ENCODE results near the gene ACP7. TPM values are rescaled to one million over a fixed set of nuclear protein-coding genes. Genes with fewer than 3 reads are reported as not detected.

ACP7 gene
- total RNA-seq, 1 experiment from 2014 or later, result 0.15 TPM

- H2BK12ac ChIP-seq (ENCODE audit: insufficient read length, low read depth, low read length), result no peak overlapping the region
- H3K14ac ChIP-seq (ENCODE audit: insufficient read depth, low read length), result no peak overlapping the region
- H3K4ac ChIP-seq (ENCODE audit: low read depth, low read length), result no peak overlapping the region
- H2BK5ac ChIP-seq (ENCODE audit: insufficient read length, low read length), result no peak overlapping the region
- H4K91ac ChIP-seq (ENCODE audit: insufficient read length, low read depth, low read length), result no peak overlapping the region
- no peaks in the 10 kb centered on the region for H4K20me1 ChIP-seq (ENCODE audit: control insufficient read depth, insufficient read depth, insufficient read length)
- H3K79me1 ChIP-seq (ENCODE audit: insufficient read depth, low read depth, low read length, poor library complexity, severe bottlenecking), result no peaks in the 10 kb centered on the region
- no peak overlapping the region for H4K5ac ChIP-seq (ENCODE audit: insufficient read length, low read depth, low read length)
- no peaks in the 10 kb centered on the region for H3K4me1 ChIP-seq (ENCODE audit: insufficient read depth, low read length)
- Mint-ChIP-seq H3K36me3 (ENCODE audit: insufficient read depth in 1 of 3, low read depth in 3 of 3) (no peaks in the 10 kb centered on the region; a peak in 4 of 7 replicates), H3K4me1 (peaks cover under 1 to 1% of the 10 kb centered on the region in 2 experiments; a peak in 1 of 4 replicates), H3K27me3 (ENCODE audit: low read depth) (peaks cover 16% of the 10 kb centered on the region), H3K9me3 (peaks cover 3 to 5% of the 10 kb centered on the region in 2 experiments; a peak in 3 of 5 replicates), H3K4me3 (no peak overlapping the region), H3K27ac (peak overlapping the region in 1 of 3 experiments; percentile 11; a peak in 1 of 7 replicates)
- H2AK5ac ChIP-seq (ENCODE audit: insufficient read length, low read length), result no peak overlapping the region
- no peaks in the 10 kb centered on the region for H3K27me3 ChIP-seq (ENCODE audit: insufficient read depth, low read length)
- H3K27ac ChIP-seq (ENCODE audit: insufficient read length, low read depth, low read length), result no peak overlapping the region
- no peak overlapping the region for H3T11ph ChIP-seq (ENCODE audit: low read length)
- H2BK120ac ChIP-seq (ENCODE audit: low read depth, low read length, poor library complexity, severe bottlenecking), result no peak overlapping the region
- H3K4me2 ChIP-seq (ENCODE audit: insufficient read depth, insufficient read length, low read length), result no peak overlapping the region
- H2BK15ac ChIP-seq (ENCODE audit: low read depth, low read length), result no peak overlapping the region
- WGBS (ENCODE audit: extremely low coverage, insufficient read length, low lambda C conversion rate), result no CpG with 5 or more reads among the region's 19 CpGs
- TF ChIP-seq CTCF (conservative IDR thresholded peaks at IDR 0.05), result no peak
- DNase-seq, result no peak
- H3K56ac ChIP-seq (ENCODE audit: insufficient read length, low read depth, low read length), result no peak overlapping the region
- no peaks in the 10 kb centered on the region for H3K9me3 ChIP-seq (ENCODE audit: control insufficient read depth, low read depth, low read length)
- H3K18ac ChIP-seq (ENCODE audit: insufficient read length, low read depth, low read length), result no peak overlapping the region
- H3K23me2 ChIP-seq (ENCODE audit: insufficient read length, low read depth, low read length, poor library complexity, severe bottlenecking), result peaks cover 2% of the 10 kb centered on the region
- no peaks in the 10 kb centered on the region for H3K79me2 ChIP-seq (ENCODE audit: insufficient read depth, low read length)
- H2BK20ac ChIP-seq (ENCODE audit: low read depth, low read length, poor library complexity, severe bottlenecking), result no peak overlapping the region
- no peak overlapping the region for H4K8ac ChIP-seq (replicated peaks; ENCODE audit: insufficient read length, low read depth, low read length)
- H2AFZ ChIP-seq (ENCODE audit: low read length), result no peak overlapping the region
- no peak overlapping the region for H3K9ac ChIP-seq (ENCODE audit: extremely low read depth, insufficient read length, low read length)
- no peak overlapping the region for H3K23ac ChIP-seq (ENCODE audit: insufficient read length, low read depth, low read length)
These were observed 16.5 kb downstream of the ACP7 start for GRCh38 chr19:39100500-39101166.

Data from H9 (cell line).